ENCODE measurements around the gene UBQLN4.

Gene UBQLN4

GRCh38 chr1:156083800-156084790 is 30.5 kb upstream of the UBQLN4 start:
- H3K36me3 ChIP-seq (ENCODE audit: control insufficient read depth in 2 of 2, insufficient read depth in 1 of 2, low read length in 2 of 2), result no peaks in the 10 kb centered on the region; a peak in 1 of 3 replicates
- H3K4me1 ChIP-seq (ENCODE audit: control insufficient read depth, insufficient read depth, low read length), result peaks cover 3% of the 10 kb centered on the region; the same call in 1 of the 2 replicates
- ChIA-PET POLR2A (interaction anchor here (0.7 to 1.2 kb wide), 2 partner anchors 53 to 129 kb away, joined by 3 read pairs; partner anchors contain the start of gene PMF1), CTCF (interaction anchor here (0.6 to 2.9 kb wide), 7 partner anchors 7 to 146 kb away, joined by 3 to 20 read pairs (median 8); partner anchors contain the start of gene LMNA)
- H3K4me3 ChIP-seq (ENCODE audit: low read depth, low read length), result no peak overlapping the region
- H3K9me3 ChIP-seq (ENCODE audit: control insufficient read depth, insufficient read depth, low read depth, low read length), result no peaks in the 10 kb centered on the region
- peak; percentile 43; the same call in 1 of the 2 replicates for TF ChIP-seq ZBTB20 (tag by site-specific recombination; IDR thresholded peaks at IDR 0.05)
- no peak for TF ChIP-seq OSR2 (tag by site-specific recombination; IDR thresholded peaks at IDR 0.05)
- no peak for TF ChIP-seq ZEB2 (tag by site-specific recombination; IDR thresholded peaks at IDR 0.05)
- TF ChIP-seq ZNF114 (tag by site-specific recombination; IDR thresholded peaks at IDR 0.05), result no peak
- no peak overlapping the region for H3K27ac ChIP-seq (ENCODE audit: extremely low read depth, low read depth, low read length)

DNA sequence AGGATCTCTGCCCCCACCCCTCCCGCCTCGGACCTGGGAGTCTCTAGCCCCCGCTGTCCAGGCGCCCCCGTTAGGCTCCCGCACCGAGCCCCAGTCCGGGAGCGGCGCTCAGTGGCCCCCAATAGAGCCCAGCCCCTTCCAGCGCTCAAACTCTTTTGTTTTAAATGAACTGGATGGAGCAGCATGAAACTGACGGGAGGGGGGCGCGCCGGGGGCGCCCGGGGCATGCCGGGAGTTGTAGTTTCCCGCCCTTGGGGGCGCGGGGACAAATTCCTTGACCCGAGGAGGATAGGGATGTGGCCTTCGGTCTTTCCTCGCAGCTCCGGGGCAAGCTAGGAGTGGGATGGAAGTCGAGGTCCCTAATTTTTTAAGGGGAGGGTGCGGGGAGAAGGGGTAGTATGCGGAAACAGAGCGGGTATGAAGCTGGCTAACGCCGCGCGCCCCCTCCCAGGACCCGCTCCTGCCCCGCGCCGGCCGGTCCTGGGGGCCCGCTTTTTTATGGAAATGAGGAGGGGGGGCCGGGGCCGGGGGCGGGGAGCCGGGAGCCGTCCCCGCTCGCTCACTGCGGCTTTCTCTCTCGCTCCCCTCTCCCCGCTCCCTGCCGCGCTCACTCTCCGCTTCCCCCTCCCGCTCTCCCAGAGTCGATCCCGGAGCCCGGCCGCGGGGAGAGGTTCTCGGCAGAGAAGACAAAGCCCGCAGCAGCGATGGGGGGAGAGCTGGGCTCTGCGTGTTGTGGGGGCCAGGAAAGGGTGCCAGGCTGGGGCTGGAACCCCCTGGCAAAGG is 28.9 kb upstream of the UBQLN4 start, which contains the start of gene MEX3A:
TSS of gene MEX3A (minus strand) at position 157 of the 783 bp plus-strand sequence. CDS start 467 bp downstream, outside the sequence.
- ChIA-PET POLR2A (interaction anchor here (0.6 to 1.1 kb wide), 4 partner anchors 105 to 200 kb away, joined by 3 read pairs; partner anchors contain the start of genes PMF1 and SMG5), CTCF (interaction anchor here (0.6 to 2.9 kb wide), 10 partner anchors 9 to 178 kb away, joined by 3 to 20 read pairs (median 5); no protein-coding TSS in a partner anchor)
- Histone ChIP-seq H3K4me3 (ENCODE audit: low read depth, low read length) (peak within 1 kb of the TSS; percentile 77), H3K27ac (ENCODE audit: extremely low read depth, low read depth, low read length) (peak within 1 kb of the TSS; percentile 64), H3K9me3 (ENCODE audit: control insufficient read depth, insufficient read depth, low read depth, low read length) (no peaks in the 10 kb centered on the region), H3K36me3 (ENCODE audit: control insufficient read depth in 2 of 2, insufficient read depth in 1 of 2, low read length in 2 of 2) (peaks cover 0 to 7% of the 10 kb centered on the region in 2 experiments; a peak in 1 of 3 replicates), H3K4me1 (ENCODE audit: control insufficient read depth, insufficient read depth, low read length) (peaks cover 3% of the 10 kb centered on the region; the same call in 1 of the 2 replicates)
- TF ChIP-seq IKZF3 (tag by site-specific recombination; IDR thresholded peaks at IDR 0.05) (peak; percentile 56), ZNF202 (tag by site-specific recombination; IDR thresholded peaks at IDR 0.05; ENCODE audit: borderline replicate concordance) (no peak), ZEB2 (tag by site-specific recombination; IDR thresholded peaks at IDR 0.05) (0 out of 2 replicates have a peak, but pooled peaks have one; percentile 48), TRIM28 (IDR thresholded peaks at IDR 0.05; ENCODE audit: borderline replicate concordance, low read length) (no peak), ZNF76 (tag by site-specific recombination; IDR thresholded peaks at IDR 0.05; ENCODE audit: borderline replicate concordance, low read depth) (peak; percentile 95), PRDM2 (tag by site-specific recombination; IDR thresholded peaks at IDR 0.05; ENCODE audit: borderline replicate concordance) (no peak), ZNF274 (IDR thresholded peaks at IDR 0.05; ENCODE audit: low read length) (no peak), ZNF274 (tag by site-specific recombination; IDR thresholded peaks at IDR 0.05; ENCODE audit: borderline replicate concordance) (no peak), ZNF366 (tag by site-specific recombination; conservative IDR thresholded peaks at IDR 0.05) (no peak), ZNF624 (tag by site-specific recombination; IDR thresholded peaks at IDR 0.05) (no peak), ZNF112 (tag by site-specific recombination; IDR thresholded peaks at IDR 0.05) (no peak), ZFP69B (tag by site-specific recombination; IDR thresholded peaks at IDR 0.05) (peak; percentile 47; the same call in 1 of the 2 replicates), GLIS1 (tag by site-specific recombination; IDR thresholded peaks at IDR 0.05) (peak; percentile 65), ZSCAN30 (tag by site-specific recombination; IDR thresholded peaks at IDR 0.05) (no peak), ZBTB8A (tag by site-specific recombination; IDR thresholded peaks at IDR 0.05) (0 out of 2 replicates have a peak, but pooled peaks have one; percentile 14), ZBTB11 (tag by site-specific recombination; conservative IDR thresholded peaks at IDR 0.05; ENCODE audit: low read depth) (0 out of 2 replicates have a peak, but pooled peaks have one; percentile 14)
- TF ChIP-seq, protein P1, sequence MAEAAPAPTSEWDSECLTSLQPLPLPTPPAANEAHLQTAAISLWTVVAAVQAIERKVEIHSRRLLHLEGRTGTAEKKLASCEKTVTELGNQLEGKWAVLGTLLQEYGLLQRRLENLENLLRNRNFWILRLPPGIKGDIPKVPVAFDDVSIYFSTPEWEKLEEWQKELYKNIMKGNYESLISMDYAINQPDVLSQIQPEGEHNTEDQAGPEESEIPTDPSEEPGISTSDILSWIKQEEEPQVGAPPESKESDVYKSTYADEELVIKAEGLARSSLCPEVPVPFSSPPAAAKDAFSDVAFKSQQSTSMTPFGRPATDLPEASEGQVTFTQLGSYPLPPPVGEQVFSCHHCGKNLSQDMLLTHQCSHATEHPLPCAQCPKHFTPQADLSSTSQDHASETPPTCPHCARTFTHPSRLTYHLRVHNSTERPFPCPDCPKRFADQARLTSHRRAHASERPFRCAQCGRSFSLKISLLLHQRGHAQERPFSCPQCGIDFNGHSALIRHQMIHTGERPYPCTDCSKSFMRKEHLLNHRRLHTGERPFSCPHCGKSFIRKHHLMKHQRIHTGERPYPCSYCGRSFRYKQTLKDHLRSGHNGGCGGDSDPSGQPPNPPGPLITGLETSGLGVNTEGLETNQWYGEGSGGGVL (tag by site-specific recombination; IDR thresholded peaks at IDR 0.05), result peak; percentile 98
